NCI-H2196 (cell line): ENCODE data around the gene NSMCE1.

Experiments
- DNase-seq: peaks from one replicate; lab custom pipeline; 2025; ENCODE audit not compliant: unreplicated experiment; lab: John Stamatoyannopoulos, UW

NSMCE1 gene

GRCh38 chr16:27232901-27233625 is 35.5 kb downstream of the NSMCE1 start:
- DNase-seq: no peak

GRCh38 chr16:27232061-27232900 is 36.3 kb downstream of the NSMCE1 start:
- no peak for DNase-seq

GRCh38 chr16:27231692-27232060 is 36.9 kb downstream of the NSMCE1 start:
- DNase-seq: no peak

- no peak for DNase-seq
Measured at GRCh38 chr16:27230562-27231001, 38.0 kb downstream of the NSMCE1 start.

GRCh38 chr16:27229891-27230470 is 38.6 kb downstream of the NSMCE1 start:
- DNase-seq: no peak

- DNase-seq: peak; percentile 77
Measured at GRCh38 chr16:27228621-27229501, 39.7 kb downstream of the NSMCE1 start.

- DNase-seq: no peak
Measured at GRCh38 chr16:27228045-27228444, 40.5 kb downstream of the NSMCE1 start.

GRCh38 chr16:27226976-27227705 is 41.4 kb downstream of the NSMCE1 start:
- DNase-seq: no peak

GRCh38 chr16:27226476-27226875 is 42.1 kb downstream of the NSMCE1 start:
- DNase-seq: peak; percentile 14

- no peak for DNase-seq
Measured at GRCh38 chr16:27225536-27226360, 42.8 kb downstream of the NSMCE1 start.

GRCh38 chr16:27224741-27225300 is 43.8 kb downstream of the NSMCE1 start:
- no peak for DNase-seq

GRCh38 chr16:27224271-27224737 is 44.3 kb downstream of the NSMCE1 start:
- no peak for DNase-seq

GRCh38 chr16:27223701-27224100 is 44.9 kb downstream of the NSMCE1 start:
- DNase-seq: no peak

- DNase-seq: no peak
Measured at GRCh38 chr16:27223226-27223610, 45.4 kb downstream of the NSMCE1 start.

GRCh38 chr16:27222249-27223225 is 46.0 kb downstream of the NSMCE1 start:
- DNase-seq: no peak

GRCh38 chr16:27221576-27222248 is 46.9 kb downstream of the NSMCE1 start:
- DNase-seq: no peak

- DNase-seq: no peak
Measured at GRCh38 chr16:27220991-27221390, 47.6 kb downstream of the NSMCE1 start.
